Measurements from ENCODE around the gene FSIP1.
A peak's percentile ranks its signal among the peaks of the same experiment; 100 is the strongest.

FSIP1 gene

DNA sequence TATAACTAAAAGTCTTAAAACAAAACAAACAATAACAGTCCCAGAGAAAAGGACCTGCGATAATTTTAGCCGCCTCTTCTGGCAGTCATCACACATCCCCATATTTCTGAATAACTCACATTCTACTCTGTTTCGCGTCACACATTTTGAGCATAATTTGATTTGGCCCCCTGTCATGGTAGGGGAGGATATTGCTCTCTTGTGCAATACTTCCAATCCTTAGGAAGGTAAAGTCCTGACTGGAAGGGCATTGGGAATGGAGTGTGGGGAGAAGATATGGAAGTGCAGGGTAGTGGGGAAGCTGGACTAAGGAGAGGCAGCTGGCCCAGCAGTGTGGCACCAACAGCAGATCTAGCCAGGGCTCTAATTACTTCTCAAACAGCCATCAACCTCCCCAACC is 11.3 kb upstream of the FSIP1 start:
- Histone ChIP-seq H3K4me3 (no peak overlapping the region), H3K27ac (no peak overlapping the region)

GRCh38 chr15:39792844-39793335 is 10.2 kb upstream of the FSIP1 start:
- H3K27ac ChIP-seq, result no peak overlapping the region
- H3K4me3 ChIP-seq, result no peak overlapping the region

GRCh38 chr15:39792025-39792843 is 9.6 kb upstream of the FSIP1 start:
- Histone ChIP-seq H3K4me3 (no peak overlapping the region), H3K27ac (no peak overlapping the region)

- H3K27ac ChIP-seq, result no peak overlapping the region
- no peak overlapping the region for H3K4me3 ChIP-seq
Observed at GRCh38 chr15:39789736-39790135, 7.1 kb upstream of the FSIP1 start.

DNA sequence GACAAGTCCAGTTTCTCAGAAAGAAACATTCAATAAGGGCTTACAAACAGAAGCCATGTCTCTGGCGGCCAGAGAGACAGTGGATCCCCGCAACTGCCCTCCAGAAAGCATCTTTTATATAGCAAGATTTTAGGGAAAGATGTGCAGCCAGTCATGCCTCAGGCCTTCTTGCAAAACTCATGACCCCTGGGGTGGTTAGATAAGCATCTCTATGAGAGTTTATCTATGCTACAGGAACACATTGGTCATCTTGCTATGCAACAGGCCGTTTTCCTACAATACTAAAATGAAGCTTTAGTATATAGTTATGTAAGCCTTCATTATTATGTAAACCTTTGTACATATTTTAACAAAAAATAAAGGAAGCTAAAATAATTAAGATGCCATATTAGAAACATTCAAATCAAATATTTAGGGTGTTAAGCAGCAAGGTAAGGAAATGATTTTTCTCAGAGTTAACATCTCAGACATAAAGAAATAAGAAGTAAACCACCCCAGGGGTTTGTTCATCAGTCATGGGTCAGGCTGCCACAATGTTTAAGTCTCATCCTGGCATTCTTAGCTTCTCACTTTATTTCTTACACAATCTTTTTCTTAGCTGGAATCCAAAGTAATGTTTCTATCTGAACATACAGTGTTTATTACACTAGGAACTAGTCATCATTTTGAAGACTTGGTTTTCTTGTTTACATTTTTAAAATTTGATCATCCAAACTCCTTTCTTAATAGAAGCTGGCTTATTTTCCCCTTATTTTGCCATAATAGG is 6.3 kb upstream of the FSIP1 start:
- H3K27ac ChIP-seq, result peak overlapping the region in 1 of 21 experiments; percentile 3
- H3K4me3 ChIP-seq, result no peak overlapping the region

GRCh38 chr15:39788108-39788507 is 5.5 kb upstream of the FSIP1 start:
- Histone ChIP-seq H3K27ac (peak overlapping the region in 2 of 21 experiments; percentile 3 to 32), H3K4me3 (no peak overlapping the region)

DNA sequence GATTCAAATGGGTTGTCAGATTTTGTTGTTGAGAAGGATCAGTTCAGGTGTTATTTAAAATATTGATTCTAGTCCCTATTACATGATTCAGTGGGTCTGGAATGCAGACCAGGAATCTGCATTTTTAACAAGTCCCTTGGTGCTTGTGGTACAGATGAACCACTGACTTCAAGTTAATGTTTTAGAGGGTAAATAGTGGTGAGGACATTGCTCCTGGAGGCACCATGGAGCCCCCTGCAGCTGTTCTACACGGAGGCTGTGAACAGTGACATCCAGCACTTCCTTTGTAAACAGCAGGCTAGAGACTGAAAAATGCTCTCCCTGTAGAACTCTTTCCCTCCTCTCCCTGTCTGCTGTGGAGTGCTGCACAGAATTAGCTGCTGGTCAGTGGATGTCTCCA is 4.8 kb upstream of the FSIP1 start:
- Histone ChIP-seq H3K27ac (no peak overlapping the region), H3K4me3 (no peak overlapping the region)

DNA sequence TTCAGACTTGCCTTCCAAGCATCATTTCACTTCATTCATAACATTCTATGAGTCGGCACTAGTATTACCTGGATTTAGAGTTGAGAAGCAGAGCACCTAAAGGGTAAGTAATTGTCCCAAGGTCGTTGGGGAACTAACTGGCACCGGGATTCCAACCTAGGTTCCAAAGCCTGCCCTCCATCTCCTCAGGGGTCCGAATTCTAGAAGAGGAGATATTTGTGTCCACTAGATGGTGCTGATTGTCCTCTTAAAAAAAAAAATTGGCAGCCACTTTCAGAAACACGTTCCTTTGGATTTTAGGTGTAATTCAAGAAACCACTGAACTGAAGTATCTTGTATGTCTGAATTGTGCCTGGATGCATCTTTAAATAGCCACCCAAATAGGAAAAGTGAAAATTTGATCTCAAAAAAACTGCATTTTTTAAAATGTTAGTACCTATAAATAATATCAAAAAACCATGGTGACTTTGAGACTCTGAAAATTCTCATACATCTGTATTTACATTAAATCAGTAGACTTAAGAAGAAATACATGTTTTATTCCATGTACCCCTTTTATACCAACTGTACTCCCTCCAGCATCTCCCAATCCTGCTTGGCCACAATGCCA is 3.9 kb upstream of the FSIP1 start:
- Histone ChIP-seq H3K4me3 (no peak overlapping the region), H3K27ac (peak overlapping the region in 1 of 21 experiments; percentile 26)

DNA sequence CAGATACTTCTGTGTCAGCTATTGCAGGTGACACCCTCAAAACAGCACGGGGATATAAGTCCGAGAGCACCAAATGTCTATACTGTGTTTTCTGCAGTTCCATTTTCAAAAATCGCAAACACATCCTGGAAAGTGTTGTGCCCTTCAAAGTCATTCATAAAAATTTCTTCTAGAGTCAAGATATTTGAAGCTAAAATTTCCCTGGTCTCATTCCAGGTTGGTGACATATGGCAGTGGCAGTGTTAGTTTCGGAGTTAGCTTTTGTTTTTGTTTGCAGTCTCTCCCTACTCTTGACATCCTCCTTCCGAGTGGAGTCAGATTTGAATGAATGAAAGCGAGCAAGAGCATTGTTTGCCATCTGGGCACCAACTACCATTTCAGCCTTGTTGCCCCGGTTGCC is 3.2 kb upstream of the FSIP1 start:
- H3K27ac ChIP-seq, result peak overlapping the region in 2 of 21 experiments; percentile 19 to 26
- no peak overlapping the region for H3K4me3 ChIP-seq

DNA sequence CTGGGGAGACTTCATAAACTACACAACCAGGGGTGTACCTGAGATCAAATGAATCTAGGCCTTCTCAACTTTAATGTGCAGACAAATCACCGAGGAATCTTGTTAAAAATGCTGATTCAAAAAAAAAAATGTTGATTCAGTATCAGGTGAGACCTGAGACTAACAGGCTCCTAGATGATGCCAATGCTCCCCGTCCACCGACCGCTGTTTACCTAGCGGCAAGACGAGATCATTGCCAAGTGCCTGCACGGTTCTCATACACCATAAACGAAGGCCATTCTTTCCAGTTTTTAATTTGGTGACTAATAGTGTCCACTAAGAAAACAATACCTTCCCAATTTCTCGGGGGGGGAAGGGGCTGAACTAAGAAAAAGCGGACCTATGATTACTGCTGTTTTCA is 2.5 kb upstream of the FSIP1 start:
- H3K4me3 ChIP-seq, result no peak overlapping the region
- H3K27ac ChIP-seq, result peak overlapping the region in 1 of 21 experiments; percentile 10

GRCh38 chr15:39784638-39785037 is 2.0 kb upstream of the FSIP1 start:
- no peak overlapping the region for H3K4me3 ChIP-seq
- H3K27ac ChIP-seq, result peak overlapping the region in 1 of 21 experiments; percentile 10

GRCh38 chr15:39784125-39784524 is 1.5 kb upstream of the FSIP1 start:
- H3K27ac ChIP-seq, result peak overlapping the region in 3 of 21 experiments; percentile 10 to 76 (median 73)

DNA sequence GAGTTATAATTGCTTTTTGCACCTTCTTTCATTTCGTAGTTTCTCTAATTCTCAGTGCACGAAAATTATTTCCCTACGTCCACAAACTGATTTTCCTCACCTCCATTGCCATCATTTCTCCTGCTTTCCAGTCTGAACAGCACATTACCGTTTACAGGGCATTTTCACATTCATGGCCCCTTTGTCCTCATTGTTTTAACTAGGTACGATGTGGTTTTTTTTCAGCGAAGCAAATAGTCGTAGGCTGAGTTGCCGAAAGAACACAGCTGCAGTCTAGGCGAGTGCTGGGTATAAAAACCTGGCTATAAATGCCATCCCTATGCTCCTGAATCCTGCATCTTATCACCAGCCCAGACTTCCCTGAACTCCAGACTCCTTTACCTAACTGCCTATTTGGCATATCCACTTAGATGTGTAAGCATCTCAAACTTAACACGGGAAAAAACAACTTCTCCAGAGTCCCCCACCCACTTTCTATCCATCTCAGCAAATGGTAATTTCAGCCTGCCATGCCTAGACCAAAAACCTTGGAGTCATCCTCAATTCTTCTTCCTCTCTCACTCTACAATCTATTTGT is 691 bp upstream of the FSIP1 start:
- peak overlapping the region in 19 of 21 experiments; percentile 50 to 85 (median 71) for H3K27ac ChIP-seq
- H3K4me3 ChIP-seq, result peak overlapping the region; percentile 51 to 84 (median 63)

More at GRCh38 chr15:39784125-39784524, 1.5 kb upstream of the FSIP1 start:
- no peak overlapping the region for H3K4me3 ChIP-seq

- peak overlapping the region in 10 of 21 experiments; percentile 3 to 85 (median 68) for H3K27ac ChIP-seq
- peak overlapping the region; percentile 51 to 84 (median 63) for H3K4me3 ChIP-seq
Observed at GRCh38 chr15:39781967-39782302, 706 bp downstream of the FSIP1 start.

- H3K27ac ChIP-seq, result no peak overlapping the region
- peak overlapping the region in 1 of 7 experiments; percentile 57 for H3K4me3 ChIP-seq
Observed at GRCh38 chr15:39781147-39781966, 1.3 kb downstream of the FSIP1 start.

DNA sequence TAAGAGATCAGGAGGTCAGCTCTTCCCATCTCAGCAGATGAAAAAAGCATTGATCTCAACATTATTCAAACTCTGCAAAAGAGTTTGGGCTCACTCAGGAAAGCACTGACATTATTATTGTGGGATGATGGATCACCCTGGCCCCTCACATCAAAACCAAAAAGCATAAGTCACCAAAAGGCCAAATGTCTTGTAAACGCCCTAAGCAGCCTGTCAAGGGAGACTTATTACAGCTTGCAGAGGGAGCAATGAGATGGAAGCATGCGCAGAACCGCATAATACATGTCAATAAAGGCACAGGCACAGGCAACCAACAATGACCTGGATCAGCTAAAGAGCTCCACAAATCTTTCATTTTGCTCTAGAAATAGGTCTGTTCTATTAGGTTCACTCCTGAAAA is 4.6 kb downstream of the FSIP1 start:
- H3K4me3 ChIP-seq, result no peak overlapping the region
- H3K27ac ChIP-seq, result no peak overlapping the region

DNA sequence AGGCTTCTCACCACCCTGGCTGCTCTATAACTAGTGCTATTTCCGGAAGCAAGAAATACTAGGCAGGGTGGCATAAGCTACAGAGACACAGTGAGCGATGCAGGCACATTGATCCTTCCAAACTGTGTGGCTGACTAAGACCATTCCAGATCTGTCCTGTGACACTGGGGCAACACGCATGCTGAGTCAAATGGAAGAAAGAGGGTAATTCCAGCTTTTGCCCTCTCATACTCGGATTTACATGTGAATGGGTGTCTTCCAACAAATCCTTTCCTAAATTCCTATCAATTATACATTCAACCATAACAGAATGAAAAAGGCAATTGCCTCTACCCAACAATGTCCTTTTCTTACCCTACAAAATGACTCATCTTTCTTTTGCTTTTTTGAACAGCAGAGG is 5.1 kb downstream of the FSIP1 start:
- no peak overlapping the region for H3K27ac ChIP-seq
- H3K4me3 ChIP-seq, result no peak overlapping the region

DNA sequence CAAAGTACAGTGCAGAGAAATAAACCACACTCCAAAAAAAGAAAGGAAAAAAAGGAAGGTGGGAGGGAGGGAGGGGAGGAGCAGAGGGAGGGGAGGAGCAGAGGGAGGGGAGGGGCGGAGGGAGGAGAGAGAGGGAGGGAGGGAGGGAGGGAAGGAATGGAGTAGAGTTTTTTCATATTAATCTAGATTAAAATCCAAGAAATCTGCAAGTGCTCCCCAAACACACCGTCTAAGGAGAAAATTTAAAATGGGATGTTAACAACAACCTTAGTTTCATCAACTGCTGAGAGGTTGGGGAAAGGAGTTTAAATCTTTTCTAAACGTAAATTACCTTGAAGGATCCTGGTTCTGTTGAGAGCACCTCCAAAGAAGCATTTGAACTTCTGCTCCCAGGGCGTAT is 6.6 kb downstream of the FSIP1 start:
- H3K4me3 ChIP-seq, result no peak overlapping the region
- H3K27ac ChIP-seq, result no peak overlapping the region

GRCh38 chr15:39774688-39775267 is 7.9 kb downstream of the FSIP1 start:
- H3K4me3 ChIP-seq, result no peak overlapping the region
- H3K27ac ChIP-seq, result no peak overlapping the region
